Measurements from ENCODE around the gene XDH. TPM values are rescaled to one million over a fixed set of nuclear protein-coding genes. Genes with fewer than 3 reads are reported as not detected.

Gene XDH
- total RNA-seq, 1 donor: not detected

GRCh38 chr2:31363956-31364750 is 50.4 kb downstream of the XDH start:
- no peaks in the 10 kb centered on the region for H3K27me3 ChIP-seq (ENCODE audit: insufficient read depth, low read length)
- H3K4me1 ChIP-seq (ENCODE audit: insufficient read depth, low read length): no peaks in the 10 kb centered on the region
- no peaks in the 10 kb centered on the region for H3K9me3 ChIP-seq (ENCODE audit: low read depth, low read length)
- no peak overlapping the region for H3K4me3 ChIP-seq (ENCODE audit: low read length)

GRCh38 chr2:31362581-31362980 is 52.0 kb downstream of the XDH start:
- H3K4me1 ChIP-seq (ENCODE audit: insufficient read depth, low read length): no peaks in the 10 kb centered on the region
- no peak overlapping the region for H3K4me3 ChIP-seq (ENCODE audit: low read length)
- H3K9me3 ChIP-seq (ENCODE audit: low read depth, low read length): no peaks in the 10 kb centered on the region
- H3K27me3 ChIP-seq (ENCODE audit: insufficient read depth, low read length): no peaks in the 10 kb centered on the region

GRCh38 chr2:31359229-31359628 is 55.3 kb downstream of the XDH start:
- Histone ChIP-seq H3K27me3 (ENCODE audit: insufficient read depth, low read length) (peaks cover 19% of the 10 kb centered on the region), H3K9me3 (ENCODE audit: low read depth, low read length) (no peaks in the 10 kb centered on the region), H3K4me3 (ENCODE audit: low read length) (no peak overlapping the region), H3K4me1 (ENCODE audit: insufficient read depth, low read length) (no peaks in the 10 kb centered on the region)

- Histone ChIP-seq H3K27me3 (ENCODE audit: insufficient read depth, low read length) (peaks cover 30% of the 10 kb centered on the region), H3K4me3 (ENCODE audit: low read length) (no peak overlapping the region), H3K4me1 (ENCODE audit: insufficient read depth, low read length) (no peaks in the 10 kb centered on the region), H3K9me3 (ENCODE audit: low read depth, low read length) (no peaks in the 10 kb centered on the region)
These were observed 59.7 kb downstream of the XDH start for GRCh38 chr2:31354837-31355236.

GRCh38 chr2:31353179-31353578 is 61.4 kb downstream of the XDH start:
- Histone ChIP-seq H3K4me3 (ENCODE audit: low read length) (no peak overlapping the region), H3K4me1 (ENCODE audit: insufficient read depth, low read length) (no peaks in the 10 kb centered on the region), H3K9me3 (ENCODE audit: low read depth, low read length) (no peaks in the 10 kb centered on the region), H3K27me3 (ENCODE audit: insufficient read depth, low read length) (peaks cover 30% of the 10 kb centered on the region)

- no peaks in the 10 kb centered on the region for H3K4me1 ChIP-seq (ENCODE audit: insufficient read depth, low read length)
- H3K27me3 ChIP-seq (ENCODE audit: insufficient read depth, low read length): peaks cover 14% of the 10 kb centered on the region
- H3K4me3 ChIP-seq (ENCODE audit: low read length): no peak overlapping the region
- H3K9me3 ChIP-seq (ENCODE audit: low read depth, low read length): no peaks in the 10 kb centered on the region
These were observed 64.9 kb downstream of the XDH start for GRCh38 chr2:31349684-31350083.

DNA sequence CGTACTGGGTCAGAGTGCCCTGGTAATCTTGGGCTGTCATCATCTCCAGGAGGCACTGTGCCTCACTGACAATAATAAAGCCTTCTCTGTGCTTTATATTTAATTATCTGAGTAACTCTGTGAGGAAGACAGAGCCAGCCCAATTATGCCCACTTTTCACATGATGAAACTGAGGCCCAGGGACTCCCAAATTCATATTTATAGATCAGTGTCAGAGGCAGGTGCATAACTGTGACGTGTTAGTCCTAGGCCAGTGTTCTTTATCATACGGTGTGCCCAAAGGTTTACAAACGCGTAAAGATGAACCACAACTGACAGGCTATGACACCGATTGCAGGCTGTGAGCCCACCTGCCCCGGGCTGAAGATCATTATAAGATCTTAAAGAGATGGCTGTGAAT is 65.4 kb downstream of the XDH start:
- Histone ChIP-seq H3K4me3 (ENCODE audit: low read length) (no peak overlapping the region), H3K4me1 (ENCODE audit: insufficient read depth, low read length) (no peaks in the 10 kb centered on the region), H3K9me3 (ENCODE audit: low read depth, low read length) (no peaks in the 10 kb centered on the region), H3K27me3 (ENCODE audit: insufficient read depth, low read length) (peaks cover 11% of the 10 kb centered on the region)

DNA sequence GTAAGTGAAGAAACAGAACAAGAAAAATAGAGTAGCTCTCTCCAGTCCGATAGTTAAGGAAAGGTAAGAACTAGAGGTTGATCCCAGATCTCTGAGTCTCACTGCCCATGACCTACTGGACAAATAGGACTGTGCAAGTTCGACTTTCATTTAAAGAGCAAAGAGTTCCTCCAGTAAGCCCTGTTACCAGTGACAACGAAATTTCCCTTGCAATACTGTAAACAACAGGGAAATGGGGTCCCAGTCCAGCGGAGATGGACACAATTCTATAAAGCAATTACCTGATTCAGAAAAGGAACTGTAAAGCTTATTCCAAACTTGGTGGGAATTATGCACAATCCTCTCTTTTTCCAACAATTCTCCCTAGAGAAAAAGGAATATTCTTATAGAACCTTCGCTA is 65.9 kb downstream of the XDH start:
- H3K27me3 ChIP-seq (ENCODE audit: insufficient read depth, low read length): peaks cover 6% of the 10 kb centered on the region
- no peak overlapping the region for H3K4me3 ChIP-seq (ENCODE audit: low read length)
- H3K9me3 ChIP-seq (ENCODE audit: low read depth, low read length): no peaks in the 10 kb centered on the region
- no peaks in the 10 kb centered on the region for H3K4me1 ChIP-seq (ENCODE audit: insufficient read depth, low read length)

DNA sequence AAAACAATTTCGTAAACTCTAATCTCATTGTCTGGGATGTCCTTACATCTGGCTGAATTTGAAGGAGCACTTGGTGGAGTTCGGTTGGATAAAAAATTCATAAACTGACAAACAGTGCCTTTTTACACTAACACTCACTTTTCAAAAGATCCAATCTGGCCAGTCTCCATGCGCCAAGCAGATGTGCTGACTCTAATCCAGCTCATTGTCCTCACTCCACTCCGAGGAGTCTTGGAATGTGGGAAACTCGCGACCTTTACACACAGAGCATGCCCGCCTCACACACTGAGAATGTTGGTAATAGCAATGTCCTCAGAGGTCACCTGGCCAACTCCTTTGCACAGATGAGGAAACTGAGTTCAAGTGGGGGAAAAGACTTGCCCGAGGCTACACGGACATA is 66.8 kb downstream of the XDH start:
- Histone ChIP-seq H3K9me3 (ENCODE audit: low read depth, low read length) (no peaks in the 10 kb centered on the region), H3K4me1 (ENCODE audit: insufficient read depth, low read length) (no peaks in the 10 kb centered on the region), H3K27me3 (ENCODE audit: insufficient read depth, low read length) (no peaks in the 10 kb centered on the region), H3K4me3 (ENCODE audit: low read length) (no peak overlapping the region)

- Histone ChIP-seq H3K4me1 (ENCODE audit: insufficient read depth, low read length) (no peaks in the 10 kb centered on the region), H3K27me3 (ENCODE audit: insufficient read depth, low read length) (no peaks in the 10 kb centered on the region), H3K4me3 (ENCODE audit: low read length) (no peak overlapping the region), H3K9me3 (ENCODE audit: low read depth, low read length) (no peaks in the 10 kb centered on the region)
These were observed 67.2 kb downstream of the XDH start for GRCh38 chr2:31347319-31347718.

DNA sequence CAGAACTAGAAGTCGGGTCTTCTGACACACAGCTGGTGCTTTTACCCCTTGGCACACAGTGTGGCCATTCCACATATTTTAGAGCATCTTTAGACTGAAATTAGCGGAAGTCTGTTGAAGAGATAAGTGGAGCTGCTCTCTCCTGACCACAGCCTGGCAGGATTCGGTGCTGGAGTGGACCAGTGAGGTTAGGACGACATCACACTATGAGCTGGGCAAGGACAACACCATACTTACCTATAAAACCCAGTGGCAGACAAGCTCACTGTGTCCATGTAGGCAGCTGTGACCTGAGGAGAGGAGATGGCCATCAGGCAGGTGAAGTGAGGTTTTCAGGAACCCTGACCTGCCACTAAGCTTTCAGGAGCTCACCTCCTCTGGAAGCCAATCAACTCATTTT is 70.1 kb downstream of the XDH start:
- no peaks in the 10 kb centered on the region for H3K9me3 ChIP-seq (ENCODE audit: low read depth, low read length)
- H3K4me1 ChIP-seq (ENCODE audit: insufficient read depth, low read length): no peaks in the 10 kb centered on the region
- H3K27me3 ChIP-seq (ENCODE audit: insufficient read depth, low read length): no peaks in the 10 kb centered on the region
- no peak overlapping the region for H3K4me3 ChIP-seq (ENCODE audit: low read length)

GRCh38 chr2:31341351-31341750 is 73.2 kb downstream of the XDH start:
- no peak overlapping the region for H3K4me3 ChIP-seq (ENCODE audit: low read length)
- no peaks in the 10 kb centered on the region for H3K9me3 ChIP-seq (ENCODE audit: low read depth, low read length)
- H3K27me3 ChIP-seq (ENCODE audit: insufficient read depth, low read length): no peaks in the 10 kb centered on the region
- no peaks in the 10 kb centered on the region for H3K4me1 ChIP-seq (ENCODE audit: insufficient read depth, low read length)

- H3K4me3 ChIP-seq (ENCODE audit: low read length): no peak overlapping the region
- no peaks in the 10 kb centered on the region for H3K4me1 ChIP-seq (ENCODE audit: insufficient read depth, low read length)
- no peaks in the 10 kb centered on the region for H3K27me3 ChIP-seq (ENCODE audit: insufficient read depth, low read length)
- no peaks in the 10 kb centered on the region for H3K9me3 ChIP-seq (ENCODE audit: low read depth, low read length)
These were observed 74.8 kb downstream of the XDH start for GRCh38 chr2:31339696-31340095.

GRCh38 chr2:31337860-31338259 is 76.7 kb downstream of the XDH start:
- H3K27me3 ChIP-seq (ENCODE audit: insufficient read depth, low read length): no peaks in the 10 kb centered on the region
- no peaks in the 10 kb centered on the region for H3K4me1 ChIP-seq (ENCODE audit: insufficient read depth, low read length)
- no peak overlapping the region for H3K4me3 ChIP-seq (ENCODE audit: low read length)
- H3K9me3 ChIP-seq (ENCODE audit: low read depth, low read length): no peaks in the 10 kb centered on the region

- no peaks in the 10 kb centered on the region for H3K4me1 ChIP-seq (ENCODE audit: insufficient read depth, low read length)
- no peaks in the 10 kb centered on the region for H3K9me3 ChIP-seq (ENCODE audit: low read depth, low read length)
- H3K27me3 ChIP-seq (ENCODE audit: insufficient read depth, low read length): no peaks in the 10 kb centered on the region
- no peak overlapping the region for H3K4me3 ChIP-seq (ENCODE audit: low read length)
These were observed 77.3 kb downstream of the XDH start for GRCh38 chr2:31337197-31337596.

DNA sequence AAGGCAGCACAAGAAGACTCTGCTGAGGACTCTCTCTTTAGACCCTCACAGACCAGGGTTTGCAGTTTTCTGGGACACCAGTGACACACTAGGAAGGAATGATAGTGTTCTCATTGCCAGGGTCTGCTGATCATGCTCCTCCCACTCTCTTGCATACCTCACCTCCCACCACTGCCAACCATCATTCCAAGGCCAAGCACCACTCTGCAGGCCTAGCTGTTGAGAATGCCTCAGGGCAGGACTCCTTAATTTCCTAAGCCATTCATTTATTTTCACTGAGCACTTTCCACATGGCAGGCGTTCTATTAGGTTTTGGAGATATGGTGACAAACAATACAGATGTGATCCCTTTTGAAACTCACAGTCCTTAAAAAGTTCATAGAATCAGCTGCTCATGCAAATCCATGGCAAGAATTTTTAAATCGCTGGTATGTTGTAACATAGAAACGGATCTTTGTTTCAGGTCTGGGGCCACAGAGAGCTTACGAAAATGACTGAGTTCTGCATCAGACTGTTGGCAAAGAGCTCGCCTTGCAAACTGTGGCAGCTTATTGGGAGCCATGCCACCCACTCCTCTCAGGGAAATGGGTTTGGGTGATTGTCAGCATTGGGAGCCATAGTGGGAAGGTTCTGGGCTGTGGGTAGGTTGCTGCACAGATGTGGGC is 78.5 kb downstream of the XDH start:
- no peaks in the 10 kb centered on the region for H3K9me3 ChIP-seq (ENCODE audit: low read depth, low read length)
- no peaks in the 10 kb centered on the region for H3K27me3 ChIP-seq (ENCODE audit: insufficient read depth, low read length)
- no peak overlapping the region for H3K4me3 ChIP-seq (ENCODE audit: low read length)
- H3K4me1 ChIP-seq (ENCODE audit: insufficient read depth, low read length): no peaks in the 10 kb centered on the region

Data from mononuclear cell (primary cell).